Suprapubic skin (tissue), 4 donors: ENCODE measurements around the gene POLR3A.

Experiments
- POLR2A ChIP-seq, 2 donors: fragments of 450-650 bp; IDR thresholded peaks; one replicate each; pipeline ENCODE4 v1.6.1; 2017; ENCODE audit warnings: antibody characterized with exemption in 2 of 2, mild to moderate bottlenecking in 2 of 2, moderate library complexity in 2 of 2
- POLR2AphosphoS5 ChIP-seq, 3 donors: sonication (generic); formaldehyde crosslinking; IDR thresholded peaks; one replicate each; pipeline ENCODE4 v1.6.1; 2017; ENCODE audit warnings: antibody characterized with exemption in 3 of 3
- TF ChIP-seq, protein P1 (sequence below), 2 donors: fragments of 200-600 bp in 1 of 2; fragments of 450-650 bp in 1 of 2; sonication (generic) in 1 of 2; IDR thresholded peaks; one replicate each; pipeline ENCODE4 v1.5.1; 2016 to 2019; ENCODE audit warnings: antibody characterized with exemption in 2 of 2, mild to moderate bottlenecking in 1 of 2, moderate library complexity in 1 of 2

DNA sequence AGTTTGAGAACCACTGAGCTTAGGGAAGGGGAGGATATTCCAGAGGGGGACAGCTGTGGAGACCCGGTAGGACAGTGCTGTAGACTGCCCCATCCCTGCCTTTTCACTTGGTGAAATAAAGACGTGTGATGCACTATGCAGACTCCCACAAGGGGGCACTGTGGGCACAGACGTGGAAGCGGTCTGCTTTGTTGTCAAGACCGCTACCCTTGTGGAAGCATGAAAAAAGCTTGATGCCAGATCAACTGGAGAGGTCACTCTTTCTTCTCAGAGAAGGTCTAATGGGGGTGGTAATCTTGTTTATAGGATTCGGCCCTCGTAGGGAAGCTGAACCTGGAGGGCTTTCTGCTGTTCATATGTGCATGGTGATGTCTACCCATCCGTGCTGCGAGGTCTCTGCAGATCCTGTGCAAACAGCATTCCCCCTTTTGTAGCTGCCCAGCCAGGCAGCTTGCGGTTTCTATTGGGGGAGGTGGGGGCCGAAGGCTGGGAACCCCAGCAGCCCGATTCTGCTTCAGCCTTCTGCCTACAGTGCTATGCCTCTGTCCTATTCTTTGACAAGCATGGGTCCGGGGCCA lies 18.1 kb upstream of the POLR3A start:
- TF ChIP-seq, protein P1, sequence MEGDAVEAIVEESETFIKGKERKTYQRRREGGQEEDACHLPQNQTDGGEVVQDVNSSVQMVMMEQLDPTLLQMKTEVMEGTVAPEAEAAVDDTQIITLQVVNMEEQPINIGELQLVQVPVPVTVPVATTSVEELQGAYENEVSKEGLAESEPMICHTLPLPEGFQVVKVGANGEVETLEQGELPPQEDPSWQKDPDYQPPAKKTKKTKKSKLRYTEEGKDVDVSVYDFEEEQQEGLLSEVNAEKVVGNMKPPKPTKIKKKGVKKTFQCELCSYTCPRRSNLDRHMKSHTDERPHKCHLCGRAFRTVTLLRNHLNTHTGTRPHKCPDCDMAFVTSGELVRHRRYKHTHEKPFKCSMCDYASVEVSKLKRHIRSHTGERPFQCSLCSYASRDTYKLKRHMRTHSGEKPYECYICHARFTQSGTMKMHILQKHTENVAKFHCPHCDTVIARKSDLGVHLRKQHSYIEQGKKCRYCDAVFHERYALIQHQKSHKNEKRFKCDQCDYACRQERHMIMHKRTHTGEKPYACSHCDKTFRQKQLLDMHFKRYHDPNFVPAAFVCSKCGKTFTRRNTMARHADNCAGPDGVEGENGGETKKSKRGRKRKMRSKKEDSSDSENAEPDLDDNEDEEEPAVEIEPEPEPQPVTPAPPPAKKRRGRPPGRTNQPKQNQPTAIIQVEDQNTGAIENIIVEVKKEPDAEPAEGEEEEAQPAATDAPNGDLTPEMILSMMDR (IDR thresholded peaks at IDR 0.05) = peak; percentile 78 to 87
- TF ChIP-seq POLR2AphosphoS5 (IDR thresholded peaks at IDR 0.05) (no peak), POLR2A (IDR thresholded peaks at IDR 0.05) (no peak)
